Hepatocyte (in vitro differentiated cells): ENCODE results near the gene ZNF548.

ENCODE experiments used
- EZH2 ChIP-seq: fragments of 200-600 bp; sonication (generic); IDR thresholded peaks from 2 replicates; pipeline ENCODE4 v1.6.1; 2016; ENCODE audit warnings: antibody characterized with exemption, mild to moderate bottlenecking, borderline replicate concordance
- EZH2phosphoT487 ChIP-seq: fragments of 200-600 bp; sonication (generic); IDR thresholded peaks from one replicate; pipeline ENCODE4 v1.6.1; 2018; ENCODE audit warnings: antibody characterized with exemption, mild to moderate bottlenecking, low read depth, moderate library complexity; ENCODE audit not compliant: unreplicated experiment, severe bottlenecking
- TF ChIP-seq, protein P1 (sequence below): fragments of 200-600 bp; sonication (generic); IDR thresholded peaks from 2 replicates; pipeline ENCODE4 v1.5.1; 2016; ENCODE audit warnings: antibody characterized with exemption, mild to moderate bottlenecking; ENCODE audit not compliant: poor library complexity

DNA sequence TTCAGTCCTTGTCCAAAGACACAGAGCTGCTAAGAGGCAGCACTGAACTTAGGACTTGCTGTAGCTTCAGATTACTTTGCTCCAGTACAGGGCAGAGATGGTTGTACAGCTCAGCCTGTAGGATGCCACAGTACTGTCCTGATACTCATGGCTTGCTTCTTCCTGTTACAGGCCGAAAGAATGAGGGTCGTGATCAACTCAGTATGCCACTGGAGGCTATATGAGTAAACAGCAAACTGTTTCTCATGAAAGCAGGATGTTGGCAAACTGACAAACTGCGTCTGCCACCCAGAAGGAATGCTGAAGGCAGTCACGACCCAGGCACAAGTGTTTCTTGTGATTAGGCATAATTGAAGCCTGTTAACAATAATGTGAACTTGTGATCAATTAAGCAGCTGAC is 48.3 kb downstream of the ZNF548 start:
- TF ChIP-seq EZH2phosphoT487 (no peak), EZH2 (no peak)
- TF ChIP-seq, protein P1, sequence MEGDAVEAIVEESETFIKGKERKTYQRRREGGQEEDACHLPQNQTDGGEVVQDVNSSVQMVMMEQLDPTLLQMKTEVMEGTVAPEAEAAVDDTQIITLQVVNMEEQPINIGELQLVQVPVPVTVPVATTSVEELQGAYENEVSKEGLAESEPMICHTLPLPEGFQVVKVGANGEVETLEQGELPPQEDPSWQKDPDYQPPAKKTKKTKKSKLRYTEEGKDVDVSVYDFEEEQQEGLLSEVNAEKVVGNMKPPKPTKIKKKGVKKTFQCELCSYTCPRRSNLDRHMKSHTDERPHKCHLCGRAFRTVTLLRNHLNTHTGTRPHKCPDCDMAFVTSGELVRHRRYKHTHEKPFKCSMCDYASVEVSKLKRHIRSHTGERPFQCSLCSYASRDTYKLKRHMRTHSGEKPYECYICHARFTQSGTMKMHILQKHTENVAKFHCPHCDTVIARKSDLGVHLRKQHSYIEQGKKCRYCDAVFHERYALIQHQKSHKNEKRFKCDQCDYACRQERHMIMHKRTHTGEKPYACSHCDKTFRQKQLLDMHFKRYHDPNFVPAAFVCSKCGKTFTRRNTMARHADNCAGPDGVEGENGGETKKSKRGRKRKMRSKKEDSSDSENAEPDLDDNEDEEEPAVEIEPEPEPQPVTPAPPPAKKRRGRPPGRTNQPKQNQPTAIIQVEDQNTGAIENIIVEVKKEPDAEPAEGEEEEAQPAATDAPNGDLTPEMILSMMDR: no peak
